HFFc6 (cell line): ENCODE measurements around the gene MAP3K4. TPM values are rescaled to one million over a fixed set of nuclear protein-coding genes. Genes with fewer than 3 reads are reported as not detected.
A peak's percentile ranks its signal among the peaks of the same experiment; 100 is the strongest.

Source experiments
- DNase-seq: peaks from one replicate; pipeline ENCODE4 v3.0.0-alpha.2; 2018
- H3K27ac Mint-ChIP-seq: 2 replicates; pipeline ENCODE4 v1.8.0; 2020; ENCODE audit warnings: mild to moderate bottlenecking, mixed read lengths
- H3K27me3 Mint-ChIP-seq: 2 replicates; pipeline ENCODE4 v1.8.0; 2021; ENCODE audit warnings: mild to moderate bottlenecking, moderate library complexity, mixed read lengths; ENCODE audit not compliant: insufficient read depth
- H3K36me3 Mint-ChIP-seq: 2 replicates; pipeline ENCODE4 v1.8.0; 2021; ENCODE audit warnings: low read depth, mixed read lengths
- H3K4me1 Mint-ChIP-seq: 2 replicates; pipeline ENCODE4 v1.8.0; 2020; ENCODE audit warnings: low read depth, mixed read lengths
- H3K4me3 Mint-ChIP-seq: 2 replicates; pipeline ENCODE4 v1.8.0; 2020; ENCODE audit warnings: mild to moderate bottlenecking, moderate library complexity, mixed read lengths
- H3K9me3 Mint-ChIP-seq: 2 replicates; pipeline ENCODE4 v1.8.0; 2020; ENCODE audit warnings: mild to moderate bottlenecking, mixed read lengths
- CTCF ChIP-seq: fragments of 200-600 bp; sonication (generic); IDR thresholded peaks from 2 replicates; pipeline ENCODE4 v1.5.0; 2021; ENCODE audit warnings: antibody characterized with exemption, mild to moderate bottlenecking
- total RNA-seq, 6 experiments: library from RNA; stranded (reverse); fragmentation: NEBNext Ultra II Directional; extraction: Animal tissue kit (Norgen Biotek cat#: 25700); gene quantifications; 2 replicates in 1 of 6; 3 replicates in 5 of 6; pipeline ENCODE4 v1.2.3, GENCODE V29; 2021

The MAP3K4 gene
- total RNA-seq, 6 experiments from 2014 or later: 16.8 to 26.2 (median 22.3) TPM

GRCh38 chr6:161150566-161150965 lies 159.0 kb downstream of the MAP3K4 start:
- peaks cover 8% of the 10 kb centered on the region; the same call in 1 of the 2 replicates for H3K36me3 Mint-ChIP-seq

GRCh38 chr6:161151059-161151645 lies 159.6 kb downstream of the MAP3K4 start:
- Mint-ChIP-seq H3K4me1 (no peaks in the 10 kb centered on the region), H3K36me3 (peaks cover 8% of the 10 kb centered on the region; the same call in 1 of the 2 replicates), H3K4me3 (no peak overlapping the region), H3K27me3 (peaks cover 3% of the 10 kb centered on the region; the same call in 1 of the 2 replicates), H3K9me3 (no peaks in the 10 kb centered on the region), H3K27ac (no peak overlapping the region)
- DNase-seq: no peak
- no peak for TF ChIP-seq CTCF

More at GRCh38 chr6:161150566-161150965, 159.0 kb downstream of the MAP3K4 start:
- no peak for TF ChIP-seq CTCF
- H3K27me3 Mint-ChIP-seq: peaks cover 3% of the 10 kb centered on the region; the same call in 1 of the 2 replicates
- no peaks in the 10 kb centered on the region for H3K9me3 Mint-ChIP-seq
- no peak for DNase-seq
- no peak overlapping the region for H3K4me3 Mint-ChIP-seq
- no peaks in the 10 kb centered on the region for H3K4me1 Mint-ChIP-seq
- H3K27ac Mint-ChIP-seq: no peak overlapping the region

GRCh38 chr6:161151660-161152526 lies 160.3 kb downstream of the MAP3K4 start:
- Mint-ChIP-seq H3K36me3 (peaks cover 12% of the 10 kb centered on the region; the same call in 1 of the 2 replicates), H3K4me1 (no peaks in the 10 kb centered on the region), H3K9me3 (no peaks in the 10 kb centered on the region), H3K27ac (peak overlapping the region; percentile 24; the same call in 1 of the 2 replicates), H3K4me3 (no peak overlapping the region), H3K27me3 (peaks cover 3% of the 10 kb centered on the region; the same call in 1 of the 2 replicates)
- TF ChIP-seq CTCF: no peak
- DNase-seq: no peak

GRCh38 chr6:161152527-161152862 lies 160.9 kb downstream of the MAP3K4 start:
- H3K36me3 Mint-ChIP-seq: peaks cover 15% of the 10 kb centered on the region; the same call in 1 of the 2 replicates
- H3K27me3 Mint-ChIP-seq: peaks cover 3% of the 10 kb centered on the region; the same call in 1 of the 2 replicates
- no peak for DNase-seq
- no peaks in the 10 kb centered on the region for H3K9me3 Mint-ChIP-seq
- H3K4me1 Mint-ChIP-seq: no peaks in the 10 kb centered on the region
- H3K4me3 Mint-ChIP-seq: no peak overlapping the region
- TF ChIP-seq CTCF: no peak
- H3K27ac Mint-ChIP-seq: no peak overlapping the region

GRCh38 chr6:161152907-161153662 lies 161.5 kb downstream of the MAP3K4 start:
- no peak overlapping the region for H3K4me3 Mint-ChIP-seq
- no peaks in the 10 kb centered on the region for H3K4me1 Mint-ChIP-seq
- no peak overlapping the region for H3K27ac Mint-ChIP-seq
- no peaks in the 10 kb centered on the region for H3K9me3 Mint-ChIP-seq
- peaks cover 3% of the 10 kb centered on the region; the same call in 1 of the 2 replicates for H3K27me3 Mint-ChIP-seq
- H3K36me3 Mint-ChIP-seq: peaks cover 10% of the 10 kb centered on the region; the same call in 1 of the 2 replicates
- DNase-seq: no peak
- peak; percentile 73 for TF ChIP-seq CTCF
